K562 (cell line): ENCODE results near the gene PLEKHN1. TPM values are rescaled to one million over a fixed set of nuclear protein-coding genes. Genes with fewer than 3 reads are reported as not detected.
A peak's percentile ranks its signal among the peaks of the same experiment; 100 is the strongest.

Experiments used
- BRD9 ChIP-seq: fragments of 450-650 bp; IDR thresholded peaks from 2 replicates; pipeline ENCODE4 v1.6.1; 2018; ENCODE audit warnings: low read depth; ENCODE audit not compliant: partially characterized antibody
- CLOCK ChIP-seq: fragments of 250-450 bp; sonication (Bioruptor Pico); IDR thresholded peaks from 2 replicates; pipeline ENCODE4 v1.4.0; 2020; ENCODE audit warnings: mild to moderate bottlenecking, moderate library complexity, borderline replicate concordance
- DACH1 ChIP-seq: fragments of 450-650 bp; IDR thresholded peaks from 2 replicates; pipeline ENCODE4 v1.6.1; 2018; ENCODE audit not compliant: partially characterized antibody
- E2F8 ChIP-seq: fragments of 450-650 bp; IDR thresholded peaks from 2 replicates; pipeline ENCODE4 v1.7.1; 2018; ENCODE audit warnings: mild to moderate bottlenecking, low read depth; ENCODE audit not compliant: partially characterized antibody
- ELF2 ChIP-seq: fragments of 250-450 bp; sonication (Bioruptor Pico); IDR thresholded peaks from 2 replicates; pipeline ENCODE4 v1.5.0; 2021; ENCODE audit warnings: mild to moderate bottlenecking
- ELK3 ChIP-seq: fragments of 450-650 bp; formaldehyde crosslinking; IDR thresholded peaks from 2 replicates; pipeline ENCODE4 v1.4.0; 2020; ENCODE audit warnings: mild to moderate bottlenecking
- HOMEZ ChIP-seq: fragments of 250-450 bp; sonication (Bioruptor Pico); IDR thresholded peaks from 2 replicates; pipeline ENCODE4 v1.4.0; 2020; ENCODE audit warnings: mild to moderate bottlenecking, moderate library complexity
- LCOR ChIP-seq: sonication (generic); formaldehyde crosslinking; IDR thresholded peaks from 2 replicates; pipeline ENCODE4 v1.8.0; 2022; ENCODE audit warnings: mild to moderate bottlenecking, missing genetic modification reagents
- MTA1 ChIP-seq: fragments of 450-650 bp; IDR thresholded peaks from 2 replicates; pipeline ENCODE4 v1.6.1; 2017; ENCODE audit warnings: borderline replicate concordance
- NFYB ChIP-seq: IDR thresholded peaks from 2 replicates; pipeline ENCODE4 v1.6.1; 2011; ENCODE audit warnings: mild to moderate bottlenecking, moderate library complexity; ENCODE audit not compliant: insufficient read length; ENCODE audit errors: extremely low read depth
- SIN3B ChIP-seq: fragments of 450-650 bp; IDR thresholded peaks from 2 replicates; pipeline ENCODE4 v1.6.1; 2017; ENCODE audit warnings: low read depth, mild to moderate bottlenecking, moderate library complexity
- SMC3 ChIP-seq: conservative IDR thresholded peaks from 2 replicates; pipeline ENCODE4 v1.6.1; 2011; ENCODE audit warnings: low read depth, low read length, improper control_type of control experiment; ENCODE audit not compliant: insufficient read depth
- SNRNP70 ChIP-seq: fragments of 200-400 bp; formaldehyde crosslinking; optimal IDR thresholded peaks from 2 replicates; pipeline ENCODE3; 2017; ENCODE audit warnings: low read depth, low read length
- WHSC1 ChIP-seq: IDR thresholded peaks from one replicate; pipeline ENCODE4 v1.6.1; 2012; ENCODE audit warnings: low read length, control low read depth, inconsistent platforms
- ZNF717 ChIP-seq: fragments of 250-450 bp; sonication (Bioruptor Pico); IDR thresholded peaks from 2 replicates; pipeline ENCODE4 v1.5.0; 2021
- ZNF780A ChIP-seq: fragments of 250-450 bp; sonication (Bioruptor Pico); IDR thresholded peaks from 2 replicates; pipeline ENCODE4 v1.5.0; 2021; ENCODE audit warnings: mild to moderate bottlenecking
- polyA plus RNA-seq, 8 experiments: library from polyadenylated mRNA; depleted of rRNA in 4 of 8; stranded (reverse) in 5 of 8; unstranded in 3 of 8; fragments of >200 nt; fragmentation: Nextera tagmentation in 2 of 8; fragmentation: Illumina TruSeq in 1 of 8; extraction: Ambion mirVana in 2 of 8; extraction: Trizol in 1 of 8; gene quantifications; 2 replicates each; pipeline versions ENCODE4 v1.2.1 to v1.2.3, GENCODE V29; 2011 to 2014; ENCODE audit warnings: inconsistent platforms in 1 of 8, missing spikeins in 1 of 8
- total RNA-seq, 7 experiments: library from RNA; depleted of rRNA in 6 of 7; stranded (reverse); fragments of >200 nt in 6 of 7; fragmentation: Illumina TruSeq in 2 of 7; extraction: Trizol in 2 of 7; gene quantifications; 2 replicates each; pipeline versions ENCODE4 v1.2.1 to v1.2.3, GENCODE V29; 2011 to 2021; ENCODE audit warnings: low replicate concordance in 1 of 7
- TF ChIP-seq, protein P1 (sequence below): fragments of 450-650 bp; IDR thresholded peaks from 2 replicates; pipeline ENCODE4 v1.6.1; 2017; ENCODE audit warnings: antibody characterized with exemption

Gene PLEKHN1
- total and polyA plus RNA-seq, 9 of the 15 experiments (the other 6 are each of a cell fraction or from before 2014, with no cell fraction given) = 0.07 to 1.5 (median 0.13) TPM; not detected in 2

GRCh38 chr1:1004780-1005697 lies 38.8 kb downstream of the PLEKHN1 start (continued):
- TF ChIP-seq CLOCK (0 out of 2 replicates have a peak, but pooled peaks have one; percentile 53), SNRNP70 (no peak), MTA1 (peak; percentile 79; the same call in 1 of the 2 replicates), WHSC1 (no peak), SIN3B (no peak), E2F8 (peak; percentile 30), HOMEZ (CRISPR knock-in tag) (no peak), ELF2 (CRISPR knock-in tag) (peak; percentile 79; the same call in 1 of the 2 replicates), ZNF780A (CRISPR knock-in tag) (no peak), BRD9 (peak; percentile 96), DACH1 (peak; percentile 55), ZNF717 (CRISPR knock-in tag) (no peak), LCOR (no peak), NFYB (no peak), SMC3 (no peak), ELK3 (CRISPR knock-in tag) (no peak)
- TF ChIP-seq, protein P1, sequence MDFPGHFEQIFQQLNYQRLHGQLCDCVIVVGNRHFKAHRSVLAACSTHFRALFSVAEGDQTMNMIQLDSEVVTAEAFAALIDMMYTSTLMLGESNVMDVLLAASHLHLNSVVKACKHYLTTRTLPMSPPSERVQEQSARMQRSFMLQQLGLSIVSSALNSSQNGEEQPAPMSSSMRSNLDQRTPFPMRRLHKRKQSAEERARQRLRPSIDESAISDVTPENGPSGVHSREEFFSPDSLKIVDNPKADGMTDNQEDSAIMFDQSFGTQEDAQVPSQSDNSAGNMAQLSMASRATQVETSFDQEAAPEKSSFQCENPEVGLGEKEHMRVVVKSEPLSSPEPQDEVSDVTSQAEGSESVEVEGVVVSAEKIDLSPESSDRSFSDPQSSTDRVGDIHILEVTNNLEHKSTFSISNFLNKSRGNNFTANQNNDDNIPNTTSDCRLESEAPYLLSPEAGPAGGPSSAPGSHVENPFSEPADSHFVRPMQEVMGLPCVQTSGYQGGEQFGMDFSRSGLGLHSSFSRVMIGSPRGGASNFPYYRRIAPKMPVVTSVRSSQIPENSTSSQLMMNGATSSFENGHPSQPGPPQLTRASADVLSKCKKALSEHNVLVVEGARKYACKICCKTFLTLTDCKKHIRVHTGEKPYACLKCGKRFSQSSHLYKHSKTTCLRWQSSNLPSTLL = no peak
